HG03432 (cell line): ENCODE data around the gene SNX13.
A peak's percentile ranks its signal among the peaks of the same experiment; 100 is the strongest.

Source experiments
- ATAC-seq: cut with Tn5 transposase; IDR thresholded peaks from one replicate; pipeline ENCODE4 v1.9.1; 2021; ENCODE audit warnings: mild to moderate bottlenecking, moderate library complexity; ENCODE audit not compliant: unreplicated experiment

Gene SNX13

GRCh38 chr7:17948526-17949238, 8.4 kb upstream of the SNX13 start:
- no peak for ATAC-seq

GRCh38 chr7:17947620-17948019, 7.3 kb upstream of the SNX13 start:
- no peak for ATAC-seq

- ATAC-seq, result peak; percentile 95
Observed at GRCh38 chr7:17946591-17946990, 6.3 kb upstream of the SNX13 start.

DNA sequence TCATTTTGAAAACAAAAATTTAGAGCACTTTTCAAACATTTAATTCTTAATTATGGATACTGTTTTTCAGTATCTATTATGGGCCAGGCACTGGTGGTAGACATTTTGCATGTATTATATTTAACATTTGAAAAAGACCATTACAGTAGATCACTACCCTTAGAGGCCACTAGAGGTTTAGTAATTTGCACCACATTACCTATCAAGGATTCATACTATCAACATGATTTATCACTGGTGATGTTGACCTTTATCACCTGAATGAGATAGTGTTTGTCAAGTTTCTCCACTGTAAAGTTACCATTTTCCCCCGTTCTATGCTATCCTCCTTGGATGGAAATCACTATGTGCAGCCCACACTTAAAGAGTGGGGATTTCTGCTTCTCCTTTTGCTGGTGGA, 4.4 kb upstream of the SNX13 start:
- ATAC-seq, result no peak

- ATAC-seq, result no peak
Observed at GRCh38 chr7:17943006-17943405, 2.7 kb upstream of the SNX13 start.

- no peak for ATAC-seq
Observed at GRCh38 chr7:17942231-17942630, 1.9 kb upstream of the SNX13 start.

GRCh38 chr7:17940951-17941431, 697 bp upstream of the SNX13 start:
- peak; percentile 2 for ATAC-seq

DNA sequence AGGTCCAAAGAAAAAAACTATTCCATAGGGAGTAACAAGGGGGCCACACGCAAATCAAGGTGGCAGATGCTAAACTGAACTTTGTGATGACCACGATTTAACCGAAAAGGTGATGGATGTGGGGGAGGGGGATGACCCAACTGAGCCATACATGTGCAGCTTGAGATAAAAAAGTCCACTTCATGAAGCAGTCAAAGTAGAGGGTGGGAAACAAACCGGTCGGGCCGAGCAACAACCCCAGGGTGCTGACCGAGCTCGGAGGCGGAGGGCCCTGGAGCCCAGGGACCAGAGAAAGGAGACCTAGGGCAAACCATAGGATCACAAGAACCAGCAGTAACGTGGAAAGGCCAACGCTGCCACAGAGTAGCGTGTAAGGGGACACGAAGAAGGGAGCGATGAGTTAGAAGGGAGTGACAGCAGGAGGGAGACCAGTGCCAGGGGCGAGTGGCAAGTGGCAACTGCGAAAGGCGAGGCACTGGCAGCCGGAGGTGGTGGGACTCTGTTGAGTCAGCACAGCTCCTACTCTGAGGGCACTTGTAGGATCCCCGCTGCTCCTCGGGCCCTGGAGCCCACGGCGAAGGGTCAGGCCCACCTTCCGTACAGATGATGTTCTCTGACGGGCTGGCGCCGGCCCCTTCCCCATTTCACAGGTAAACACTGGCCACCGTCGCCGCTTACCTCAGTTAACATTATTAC, 540 bp downstream of the SNX13 start:
- peak; percentile 39 for ATAC-seq

DNA sequence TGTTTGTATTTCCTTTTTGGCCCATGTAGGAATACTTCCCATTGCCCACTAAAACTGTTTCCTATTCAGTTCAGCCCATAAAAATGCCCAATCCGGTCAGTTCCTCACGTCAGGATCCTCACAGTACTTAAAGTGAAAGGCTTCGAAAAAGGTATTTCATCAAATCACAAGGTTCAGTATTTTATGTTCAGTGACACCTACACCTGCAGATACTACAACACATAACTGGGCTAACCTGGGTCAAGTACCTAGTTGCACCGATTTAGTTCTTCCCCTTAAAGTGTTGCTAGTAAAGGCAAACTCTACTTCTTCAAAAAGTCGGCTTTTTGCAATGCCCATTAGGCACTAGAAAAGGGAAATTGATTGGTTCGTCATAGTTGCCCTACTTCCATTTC, 1.1 kb downstream of the SNX13 start:
- no peak for ATAC-seq

DNA sequence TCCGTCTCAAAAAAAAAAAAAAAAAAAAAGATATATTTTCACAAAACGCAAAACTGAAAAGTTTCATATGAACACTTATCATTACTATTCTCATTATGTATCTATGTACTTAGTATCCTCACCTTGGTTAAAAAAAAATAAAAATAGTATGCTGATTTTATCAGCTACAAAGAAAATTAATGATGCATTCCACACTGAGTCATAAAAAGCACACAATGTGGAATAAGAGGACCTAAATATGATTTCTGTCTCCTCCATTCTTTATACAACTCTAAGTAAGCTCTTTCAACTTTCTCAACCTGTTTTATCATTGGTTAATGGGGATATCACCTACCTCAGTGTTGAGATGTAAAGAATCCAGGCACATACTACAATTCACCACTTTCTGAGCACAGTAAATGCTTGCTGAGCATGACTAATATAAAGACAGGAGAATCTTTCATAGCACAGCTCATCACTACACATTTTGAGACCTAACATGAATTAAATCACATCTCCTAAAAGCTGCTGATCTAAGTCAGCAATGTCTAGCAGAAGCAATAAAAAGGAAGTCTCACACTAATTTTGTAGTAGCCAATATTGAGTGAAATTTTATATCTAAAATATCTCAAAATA, 2.7 kb downstream of the SNX13 start:
- no peak for ATAC-seq

DNA sequence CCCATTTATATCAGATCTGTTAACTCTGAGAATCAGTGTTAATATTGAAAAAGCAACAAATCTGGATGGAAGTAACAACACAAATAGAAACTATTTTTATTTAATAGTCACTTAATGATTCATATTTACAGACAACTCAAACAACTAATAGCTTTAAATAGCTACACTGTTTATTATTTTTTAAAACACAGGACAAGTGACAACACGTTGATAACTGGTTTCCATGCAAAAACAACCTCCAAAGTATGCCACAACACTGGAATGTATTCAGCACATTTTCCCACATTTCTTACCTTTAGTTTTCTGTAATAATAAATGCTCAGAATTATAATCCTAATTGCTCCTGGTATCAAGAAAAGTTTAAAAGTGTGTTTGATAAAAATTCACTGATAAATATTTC, 4.0 kb downstream of the SNX13 start:
- ATAC-seq, result no peak

DNA sequence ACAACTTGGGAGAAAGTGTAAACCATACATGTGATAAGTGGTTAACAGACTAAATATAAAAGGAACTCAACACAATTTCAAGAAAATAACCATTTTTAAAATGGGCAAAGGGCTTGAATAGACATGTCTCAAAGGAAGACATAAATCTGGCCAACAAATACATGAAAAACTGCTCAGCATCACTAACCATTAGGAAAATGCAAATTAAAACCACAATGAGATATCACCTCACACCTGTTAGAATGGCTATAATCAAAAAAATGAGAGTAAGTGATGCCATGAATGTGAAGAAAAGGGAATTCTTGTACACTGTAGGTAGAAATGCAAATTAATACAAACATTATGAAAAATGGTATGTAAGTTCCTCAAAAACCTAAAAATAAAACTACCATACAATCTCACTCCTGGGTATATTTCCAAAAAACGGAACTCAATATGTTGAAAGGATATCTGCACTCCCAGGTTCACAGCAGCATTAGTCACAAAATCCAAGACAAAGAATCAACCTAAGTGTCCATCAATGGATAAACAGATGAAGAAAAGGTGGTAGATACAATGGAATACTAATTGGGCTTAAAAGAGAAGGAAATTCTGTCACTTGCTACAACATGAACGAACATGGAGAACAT, 5.6 kb downstream of the SNX13 start:
- ATAC-seq, result no peak

GRCh38 chr7:17934094-17934493, 6.2 kb downstream of the SNX13 start:
- ATAC-seq, result no peak

GRCh38 chr7:17932770-17933169, 7.5 kb downstream of the SNX13 start:
- ATAC-seq, result no peak

DNA sequence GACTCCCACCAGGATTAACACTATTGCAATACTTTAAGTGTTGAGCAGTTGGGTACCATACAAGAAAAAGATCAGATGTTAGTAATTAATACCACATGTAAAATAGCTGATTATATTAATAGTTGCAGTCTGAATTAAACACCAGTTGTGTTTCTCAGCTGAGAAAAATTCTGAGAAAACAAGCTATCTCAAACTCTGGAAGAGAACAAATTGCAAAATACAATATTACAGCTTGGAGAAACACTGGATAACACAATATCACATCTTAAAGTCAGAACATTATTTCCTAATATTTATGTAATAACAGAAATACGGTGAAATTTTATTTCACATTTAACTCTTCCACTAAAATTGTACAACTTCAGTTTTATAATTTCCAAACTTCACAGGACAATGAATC, 9.2 kb downstream of the SNX13 start:
- no peak for ATAC-seq

GRCh38 chr7:17930546-17930945, 9.7 kb downstream of the SNX13 start:
- ATAC-seq, result no peak

DNA sequence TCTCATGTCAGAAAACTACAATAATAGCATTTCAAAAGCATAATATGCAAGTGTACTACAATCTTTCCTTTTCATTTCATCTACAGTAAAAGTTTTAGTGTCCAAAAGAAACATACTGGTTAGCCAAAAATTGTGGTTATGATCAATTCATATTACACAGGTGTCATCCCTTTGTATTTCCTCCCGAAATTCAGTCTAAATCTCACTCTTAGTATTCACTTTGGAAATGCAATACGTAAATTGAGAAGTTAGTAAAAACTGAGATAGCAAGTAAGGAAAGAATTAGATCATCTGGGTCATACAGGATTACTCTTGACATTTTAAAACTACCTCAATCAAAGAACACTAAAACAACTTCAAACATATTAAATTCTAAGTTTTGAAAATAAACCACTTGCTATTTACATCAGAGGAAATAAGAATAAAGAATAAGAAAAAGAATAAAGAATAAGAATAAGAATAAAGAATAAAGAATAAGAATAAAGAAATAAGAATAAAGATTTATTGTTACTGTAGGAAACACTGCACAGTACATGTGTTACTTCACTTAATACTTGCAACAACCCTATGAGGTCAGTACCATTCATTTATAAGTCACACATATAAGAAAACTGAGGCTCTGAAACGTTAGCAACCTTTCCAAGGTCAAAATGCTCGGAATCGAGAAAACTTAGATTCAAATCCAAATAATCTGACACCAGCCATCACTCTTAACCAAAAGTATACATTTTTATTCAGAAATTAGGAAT, 10.5 kb downstream of the SNX13 start:
- no peak for ATAC-seq

DNA sequence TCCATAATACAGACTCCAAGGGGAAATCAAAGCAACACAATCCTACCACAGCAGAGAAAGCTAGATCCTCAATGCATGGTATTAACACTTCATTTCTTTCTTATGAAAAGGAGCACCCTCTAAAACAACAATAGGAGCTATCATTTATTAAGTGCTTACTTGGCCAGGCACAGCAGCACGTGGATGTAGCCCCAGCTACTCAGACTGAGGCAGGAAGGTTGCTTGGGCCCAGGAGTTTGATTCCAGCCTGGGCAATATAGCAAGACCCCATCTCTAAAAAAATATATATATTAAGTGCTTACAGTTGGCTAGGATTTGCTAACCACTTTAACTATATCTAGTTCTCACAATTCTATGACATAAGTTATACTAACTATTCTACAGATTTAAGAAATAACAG, 12.2 kb downstream of the SNX13 start:
- ATAC-seq, result no peak

DNA sequence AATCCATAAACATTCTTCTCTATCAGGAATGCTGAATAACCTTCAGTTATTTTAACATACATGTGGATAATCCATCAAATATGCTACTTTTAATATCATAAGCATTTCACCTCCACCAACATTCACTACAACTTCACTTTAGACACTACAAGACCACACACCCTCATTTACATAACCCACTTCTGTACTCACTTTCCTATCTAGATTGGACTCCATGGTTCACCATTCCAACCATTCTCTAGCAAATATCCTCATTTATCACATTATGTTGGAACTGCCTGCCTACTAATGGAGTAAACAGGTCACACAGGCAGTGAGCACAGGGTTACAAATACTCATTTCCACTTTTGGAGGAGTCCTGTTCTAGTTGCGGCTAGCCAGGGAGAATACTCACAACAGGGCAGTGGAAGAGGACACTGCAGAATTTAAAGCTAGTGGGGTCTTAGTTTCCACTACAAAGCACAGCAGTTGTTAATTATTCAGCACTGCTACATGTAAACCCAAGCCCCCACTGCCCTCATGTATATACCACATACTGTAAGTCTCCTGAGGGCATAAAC, 18.4 kb downstream of the SNX13 start:
- no peak for ATAC-seq

- no peak for ATAC-seq
Observed at GRCh38 chr7:17917842-17918241, 22.5 kb downstream of the SNX13 start.

DNA sequence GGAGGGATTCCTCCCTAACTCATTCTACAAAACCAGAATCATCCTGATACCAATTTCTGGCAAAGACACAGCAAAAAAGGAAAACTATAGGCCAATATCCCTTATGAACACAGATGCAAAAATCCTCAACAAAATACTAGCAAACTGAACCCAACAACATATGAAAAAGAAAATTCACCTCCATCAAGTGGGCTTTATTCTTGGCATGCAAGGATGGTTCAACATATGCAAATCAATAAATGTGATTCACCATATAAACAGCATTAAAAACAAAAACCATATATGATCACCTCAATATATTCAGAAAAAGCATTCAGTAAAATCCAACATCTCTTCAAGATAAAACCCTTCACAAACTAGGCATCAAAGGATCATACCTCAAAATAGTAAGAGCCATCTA, 23.5 kb downstream of the SNX13 start:
- no peak for ATAC-seq
